HepG2 (cell line): ENCODE results near the gene AK3. TPM values are rescaled to one million over a fixed set of nuclear protein-coding genes. Genes with fewer than 3 reads are reported as not detected.
A peak's percentile ranks its signal among the peaks of the same experiment; 100 is the strongest.

ENCODE experiments used
- ATF3 ChIP-seq: sonication (generic); formaldehyde crosslinking; IDR thresholded peaks from 2 replicates; pipeline ENCODE4 v1.4.0; 2020; ENCODE audit warnings: missing genetic modification reagents
- BCL6 ChIP-seq: IDR thresholded peaks from 2 replicates; pipeline ENCODE4 v1.6.1; 2016; ENCODE audit warnings: missing genetic modification reagents, missing compliant biosample characterization
- GABPB1 ChIP-seq: IDR thresholded peaks from 2 replicates; pipeline ENCODE4 v1.6.1; 2016; ENCODE audit warnings: mild to moderate bottlenecking, missing genetic modification reagents, moderate library complexity, missing compliant biosample characterization
- HIVEP1 ChIP-seq: sonication (generic); formaldehyde crosslinking; IDR thresholded peaks from 2 replicates; pipeline ENCODE4 v1.4.0; 2020; ENCODE audit warnings: mild to moderate bottlenecking, missing genetic modification reagents
- HNRNPLL ChIP-seq: fragments of 200-400 bp; formaldehyde crosslinking; IDR thresholded peaks from 2 replicates; pipeline ENCODE4 v1.6.1; 2017; ENCODE audit warnings: mild to moderate bottlenecking, low read depth, low read length; ENCODE audit not compliant: poor library complexity, severe bottlenecking
- KIAA2018 ChIP-seq: sonication (generic); formaldehyde crosslinking; IDR thresholded peaks from 2 replicates; pipeline ENCODE4 v1.5.0; 2020; ENCODE audit warnings: mild to moderate bottlenecking, missing genetic modification reagents, borderline replicate concordance
- MAFG ChIP-seq: sonication (generic); formaldehyde crosslinking; IDR thresholded peaks from 2 replicates; pipeline ENCODE4 v1.5.1; 2020; ENCODE audit warnings: mild to moderate bottlenecking, missing genetic modification reagents
- MEF2D ChIP-seq: sonication (generic); formaldehyde crosslinking; IDR thresholded peaks from 2 replicates; pipeline ENCODE4 v1.5.1; 2020; ENCODE audit warnings: mild to moderate bottlenecking, missing genetic modification reagents
- MEIS2 ChIP-seq: sonication (generic); formaldehyde crosslinking; IDR thresholded peaks from 2 replicates; pipeline ENCODE4 v1.9.0; 2021; ENCODE audit warnings: mild to moderate bottlenecking, missing genetic modification reagents
- MIER2 ChIP-seq: IDR thresholded peaks from 2 replicates; pipeline ENCODE4 v1.6.1; 2016; ENCODE audit warnings: missing biosample characterization, missing genetic modification reagents
- NR1H2 ChIP-seq: sonication (generic); formaldehyde crosslinking; IDR thresholded peaks from 2 replicates; pipeline ENCODE4 v1.8.1; 2022; ENCODE audit warnings: low read depth, missing genetic modification reagents, borderline replicate concordance
- U2AF1 ChIP-seq: fragments of 200-400 bp; formaldehyde crosslinking; optimal IDR thresholded peaks from 2 replicates; pipeline ENCODE3; 2017; ENCODE audit warnings: mild to moderate bottlenecking, low read depth, low read length
- U2AF2 ChIP-seq: fragments of 200-400 bp; formaldehyde crosslinking; IDR thresholded peaks from 2 replicates; pipeline ENCODE4 v1.6.1; 2017; ENCODE audit warnings: low read depth, mild to moderate bottlenecking, low read length
- ZBTB26 ChIP-seq: IDR thresholded peaks from 2 replicates; pipeline ENCODE4 v1.6.1; 2016; ENCODE audit warnings: missing compliant biosample characterization, missing genetic modification reagents, borderline replicate concordance
- ZBTB7B ChIP-seq: sonication (generic); formaldehyde crosslinking; IDR thresholded peaks from 2 replicates; pipeline ENCODE4 v1.4.0; 2020; ENCODE audit warnings: missing genetic modification reagents
- ZNF18 ChIP-seq: sonication (generic); formaldehyde crosslinking; IDR thresholded peaks from 2 replicates; pipeline ENCODE4 v1.8.0; 2022; ENCODE audit warnings: mild to moderate bottlenecking, missing genetic modification reagents; ENCODE audit not compliant: insufficient replicate concordance
- ZNF235 ChIP-seq: sonication (generic); formaldehyde crosslinking; IDR thresholded peaks from 2 replicates; pipeline ENCODE4 v1.8.1; 2023; ENCODE audit warnings: mild to moderate bottlenecking, missing genetic modification reagents, borderline replicate concordance
- ZNF263 ChIP-seq: sonication (generic); formaldehyde crosslinking; IDR thresholded peaks from 2 replicates; pipeline ENCODE4 v1.4.0; 2020; ENCODE audit warnings: missing genetic modification reagents
- polyA plus RNA-seq, 8 experiments: library from polyadenylated mRNA; depleted of rRNA in 3 of 8; stranded (reverse) in 7 of 8; unstranded in 1 of 8; fragments of >200 nt; fragmentation: Illumina TruSeq in 4 of 8; extraction: Trizol in 4 of 8; gene quantifications; 2 replicates each; pipeline versions ENCODE4 v1.2.1 to v1.2.3, GENCODE V29; 2011 to 2016; ENCODE audit warnings: low read depth in 4 of 8, missing spikeins in 1 of 8, mixed read lengths in 1 of 8; ENCODE audit not compliant: insufficient read depth in 1 of 8
- total RNA-seq, 5 experiments: library from RNA; depleted of rRNA; stranded (reverse); fragments of >200 nt; fragmentation: Illumina TruSeq; extraction: Trizol; gene quantifications; 2 replicates each; pipeline ENCODE4 v1.2.3, GENCODE V29; 2016; ENCODE audit warnings: low read depth in 1 of 5

The AK3 gene
- total and polyA plus RNA-seq, 2 of the 13 experiments (the other 11 are each of a cell fraction or from before 2014, with no cell fraction given): 76.8 to 109 TPM

GRCh38 chr9:4740638-4741364, at the start of gene AK3 (continued):
- TF ChIP-seq ATF3 (CRISPR knock-in tag): peak; percentile 4; the same call in 1 of the 2 replicates
- TF ChIP-seq KIAA2018 (CRISPR knock-in tag): no peak
- TF ChIP-seq HIVEP1: peak; percentile 64; the same call in 1 of the 2 replicates
- TF ChIP-seq ZNF235 (CRISPR knock-in tag): peak; percentile 65; the same call in 1 of the 2 replicates
- TF ChIP-seq HNRNPLL: peak; percentile 98
- TF ChIP-seq MEF2D (CRISPR knock-in tag): no peak
- TF ChIP-seq MEIS2 (CRISPR knock-in tag): peak; percentile 72
- peak; percentile 91 for TF ChIP-seq GABPB1 (CRISPR knock-in tag)
- TF ChIP-seq ZBTB7B (CRISPR knock-in tag): peak; percentile 93
- peak; percentile 90 for TF ChIP-seq NR1H2 (CRISPR knock-in tag)
- no peak for TF ChIP-seq U2AF2
- TF ChIP-seq MAFG (CRISPR knock-in tag): no peak; the same call in 1 of the 2 replicates
- TF ChIP-seq ZNF263: peak; percentile 11; the same call in 1 of the 2 replicates
- peak; percentile 75 for TF ChIP-seq ZNF18 (CRISPR knock-in tag)
- no peak for TF ChIP-seq MIER2 (CRISPR knock-in tag)
- no peak for TF ChIP-seq U2AF1
- peak; percentile 20; the same call in 1 of the 2 replicates for TF ChIP-seq ZBTB26 (CRISPR knock-in tag)
- peak; percentile 18 for TF ChIP-seq BCL6
